ENCODE data around the gene OCIAD1.

DNA sequence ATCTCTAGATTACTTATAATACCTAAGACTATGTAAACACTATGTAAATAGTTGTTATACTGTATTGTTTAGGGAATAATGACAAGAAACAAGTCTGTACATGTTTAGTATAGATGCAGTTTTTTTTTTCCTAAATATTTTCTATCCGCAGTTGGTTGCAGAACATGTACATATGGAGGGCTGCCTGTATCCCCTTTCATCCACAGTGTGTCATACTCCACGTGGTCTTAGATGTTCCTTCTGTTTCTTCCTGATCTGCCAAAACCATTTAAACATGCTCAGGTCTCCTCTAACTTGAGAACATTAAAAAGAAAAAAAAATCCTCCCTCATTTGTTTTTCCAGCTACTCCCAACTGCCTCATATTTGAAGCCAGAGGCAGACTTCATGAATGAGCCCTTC is 14.0 kb downstream of the OCIAD1 start:
- TF ChIP-seq POLR2AphosphoS5 (IDR thresholded peaks at IDR 0.05): no peak
- TF ChIP-seq, protein P1, sequence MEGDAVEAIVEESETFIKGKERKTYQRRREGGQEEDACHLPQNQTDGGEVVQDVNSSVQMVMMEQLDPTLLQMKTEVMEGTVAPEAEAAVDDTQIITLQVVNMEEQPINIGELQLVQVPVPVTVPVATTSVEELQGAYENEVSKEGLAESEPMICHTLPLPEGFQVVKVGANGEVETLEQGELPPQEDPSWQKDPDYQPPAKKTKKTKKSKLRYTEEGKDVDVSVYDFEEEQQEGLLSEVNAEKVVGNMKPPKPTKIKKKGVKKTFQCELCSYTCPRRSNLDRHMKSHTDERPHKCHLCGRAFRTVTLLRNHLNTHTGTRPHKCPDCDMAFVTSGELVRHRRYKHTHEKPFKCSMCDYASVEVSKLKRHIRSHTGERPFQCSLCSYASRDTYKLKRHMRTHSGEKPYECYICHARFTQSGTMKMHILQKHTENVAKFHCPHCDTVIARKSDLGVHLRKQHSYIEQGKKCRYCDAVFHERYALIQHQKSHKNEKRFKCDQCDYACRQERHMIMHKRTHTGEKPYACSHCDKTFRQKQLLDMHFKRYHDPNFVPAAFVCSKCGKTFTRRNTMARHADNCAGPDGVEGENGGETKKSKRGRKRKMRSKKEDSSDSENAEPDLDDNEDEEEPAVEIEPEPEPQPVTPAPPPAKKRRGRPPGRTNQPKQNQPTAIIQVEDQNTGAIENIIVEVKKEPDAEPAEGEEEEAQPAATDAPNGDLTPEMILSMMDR (IDR thresholded peaks at IDR 0.05): no peak
- no peak for TF ChIP-seq POLR2A (IDR thresholded peaks at IDR 0.05)

All from breast epithelium (tissue), 3 donors.